ENCODE measurements around the gene TUBB. TPM values are rescaled to one million over a fixed set of nuclear protein-coding genes. Genes with fewer than 3 reads are reported as not detected.
A peak's percentile ranks its signal among the peaks of the same experiment; 100 is the strongest.

The TUBB gene
- total and polyA plus RNA-seq, 9 of the 15 experiments (the other 6 are each of a cell fraction or from before 2014, with no cell fraction given), result 971 to 2,870 (median 1,478) TPM

DNA sequence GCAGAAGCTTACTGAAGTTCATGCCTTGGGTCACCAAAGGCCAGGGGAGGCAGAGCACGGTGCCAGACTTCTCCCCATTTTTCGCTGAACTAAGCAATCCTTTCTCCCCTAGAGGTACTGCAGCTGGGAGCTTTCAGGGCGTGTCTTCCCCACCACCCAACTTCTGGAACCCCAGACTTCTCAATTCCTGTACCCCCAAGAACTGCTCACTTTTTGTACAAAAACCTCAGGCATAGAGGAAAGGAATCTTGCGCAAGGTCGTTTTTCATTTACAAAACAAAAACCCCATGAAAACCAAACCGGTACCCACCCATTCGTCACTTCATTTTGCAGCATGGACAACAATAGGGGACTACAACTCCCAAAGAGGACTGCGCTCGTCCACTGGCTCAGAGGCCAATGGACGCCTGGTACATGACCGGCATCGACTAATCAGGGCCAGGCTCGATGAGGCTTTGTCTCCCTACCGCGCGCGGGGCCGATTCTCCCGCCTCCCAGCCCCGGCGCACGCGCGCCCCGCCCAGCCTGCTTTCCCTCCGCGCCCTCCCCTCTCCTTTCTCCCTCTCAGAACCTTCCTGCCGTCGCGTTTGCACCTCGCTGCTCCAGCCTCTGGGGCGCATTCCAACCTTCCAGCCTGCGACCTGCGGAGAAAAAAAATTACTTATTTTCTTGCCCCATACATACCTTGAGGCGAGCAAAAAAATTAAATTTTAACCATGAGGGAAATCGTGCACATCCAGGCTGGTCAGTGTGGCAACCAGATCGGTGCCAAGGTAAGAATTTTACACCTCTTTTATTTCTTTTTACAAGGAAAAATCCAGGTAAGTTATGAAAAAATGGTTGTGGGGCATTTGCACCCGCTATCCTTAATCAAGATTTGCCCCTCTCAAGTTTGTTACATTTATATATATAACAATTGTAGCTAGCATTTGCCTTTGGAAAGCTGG, at the start of gene TUBB (continued):
- no peak for TF ChIP-seq YBX1 (IDR thresholded peaks at IDR 0.05)
- TF ChIP-seq CCAR2 (IDR thresholded peaks at IDR 0.05; ENCODE audit: low read depth, low read length), result no peak
- peak; percentile 92 for TF ChIP-seq ZBED1 (IDR thresholded peaks at IDR 0.05)
- TF ChIP-seq NFRKB (IDR thresholded peaks at IDR 0.05; ENCODE audit: low read depth), result no peak; the same call in none of the 2 replicates
- peak; percentile 69 to 82 for TF ChIP-seq FOXK2 (conservative IDR thresholded peaks at IDR 0.05 in 1 of 2, IDR thresholded peaks at IDR 0.05 in 1 of 2; ENCODE audit: low read depth in 2 of 2)
- peak; percentile 45; the same call in 1 of the 2 replicates for TF ChIP-seq GABPA (tag; conservative IDR thresholded peaks at IDR 0.05; ENCODE audit: low read depth)
- TF ChIP-seq SP1 (CRISPR knock-in tag; IDR thresholded peaks at IDR 0.05), result peak; percentile 84
- TF ChIP-seq POLR3G (IDR thresholded peaks at IDR 0.05; ENCODE audit: extremely low read depth, insufficient read length, insufficient replicate concordance), result no peak
- peak; percentile 100 for TF ChIP-seq TAF1 (IDR thresholded peaks at IDR 0.05; ENCODE audit: control insufficient read depth, extremely low read depth, insufficient read depth, low read length, severe bottlenecking)
- peak; percentile 70; the same call in 1 of the 2 replicates for TF ChIP-seq EP400 (IDR thresholded peaks at IDR 0.05)
- TF ChIP-seq HDAC8 (tag; IDR thresholded peaks at IDR 0.05), result no peak
- TF ChIP-seq PML (IDR thresholded peaks at IDR 0.05; ENCODE audit: low read length), result peak; percentile 92
- no peak for TF ChIP-seq ELK1 (CRISPR knock-in tag; IDR thresholded peaks at IDR 0.05)
- TF ChIP-seq, protein P1, sequence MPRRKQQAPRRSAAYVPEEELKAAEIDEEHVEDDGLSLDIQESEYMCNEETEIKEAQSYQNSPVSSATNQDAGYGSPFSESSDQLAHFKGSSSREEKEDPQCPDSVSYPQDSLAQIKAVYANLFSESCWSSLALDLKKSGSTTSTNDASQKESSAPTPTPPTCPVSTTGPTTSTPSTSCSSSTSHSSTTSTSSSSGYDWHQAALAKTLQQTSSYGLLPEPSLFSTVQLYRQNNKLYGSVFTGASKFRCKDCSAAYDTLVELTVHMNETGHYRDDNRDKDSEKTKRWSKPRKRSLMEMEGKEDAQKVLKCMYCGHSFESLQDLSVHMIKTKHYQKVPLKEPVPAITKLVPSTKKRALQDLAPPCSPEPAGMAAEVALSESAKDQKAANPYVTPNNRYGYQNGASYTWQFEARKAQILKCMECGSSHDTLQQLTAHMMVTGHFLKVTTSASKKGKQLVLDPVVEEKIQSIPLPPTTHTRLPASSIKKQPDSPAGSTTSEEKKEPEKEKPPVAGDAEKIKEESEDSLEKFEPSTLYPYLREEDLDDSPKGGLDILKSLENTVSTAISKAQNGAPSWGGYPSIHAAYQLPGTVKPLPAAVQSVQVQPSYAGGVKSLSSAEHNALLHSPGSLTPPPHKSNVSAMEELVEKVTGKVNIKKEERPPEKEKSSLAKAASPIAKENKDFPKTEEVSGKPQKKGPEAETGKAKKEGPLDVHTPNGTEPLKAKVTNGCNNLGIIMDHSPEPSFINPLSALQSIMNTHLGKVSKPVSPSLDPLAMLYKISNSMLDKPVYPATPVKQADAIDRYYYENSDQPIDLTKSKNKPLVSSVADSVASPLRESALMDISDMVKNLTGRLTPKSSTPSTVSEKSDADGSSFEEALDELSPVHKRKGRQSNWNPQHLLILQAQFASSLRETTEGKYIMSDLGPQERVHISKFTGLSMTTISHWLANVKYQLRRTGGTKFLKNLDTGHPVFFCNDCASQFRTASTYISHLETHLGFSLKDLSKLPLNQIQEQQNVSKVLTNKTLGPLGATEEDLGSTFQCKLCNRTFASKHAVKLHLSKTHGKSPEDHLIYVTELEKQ (CRISPR knock-in tag; IDR thresholded peaks at IDR 0.05), result no peak
- TF ChIP-seq BDP1 (IDR thresholded peaks at IDR 0.05; ENCODE audit: insufficient read depth, insufficient read length), result no peak
- no peak for TF ChIP-seq DLX4 (CRISPR knock-in tag; IDR thresholded peaks at IDR 0.05)
- TF ChIP-seq, protein P2, sequence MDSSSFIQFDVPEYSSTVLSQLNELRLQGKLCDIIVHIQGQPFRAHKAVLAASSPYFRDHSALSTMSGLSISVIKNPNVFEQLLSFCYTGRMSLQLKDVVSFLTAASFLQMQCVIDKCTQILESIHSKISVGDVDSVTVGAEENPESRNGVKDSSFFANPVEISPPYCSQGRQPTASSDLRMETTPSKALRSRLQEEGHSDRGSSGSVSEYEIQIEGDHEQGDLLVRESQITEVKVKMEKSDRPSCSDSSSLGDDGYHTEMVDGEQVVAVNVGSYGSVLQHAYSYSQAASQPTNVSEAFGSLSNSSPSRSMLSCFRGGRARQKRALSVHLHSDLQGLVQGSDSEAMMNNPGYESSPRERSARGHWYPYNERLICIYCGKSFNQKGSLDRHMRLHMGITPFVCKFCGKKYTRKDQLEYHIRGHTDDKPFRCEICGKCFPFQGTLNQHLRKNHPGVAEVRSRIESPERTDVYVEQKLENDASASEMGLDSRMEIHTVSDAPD (CRISPR knock-in tag; IDR thresholded peaks at IDR 0.05), result no peak; the same call in 1 of the 2 replicates
- TF ChIP-seq SMAD1 (IDR thresholded peaks at IDR 0.05; ENCODE audit: low read depth, low read length, partially characterized antibody), result peak; percentile 85
- no peak for TF ChIP-seq CBX3 (IDR thresholded peaks at IDR 0.05; ENCODE audit: borderline replicate concordance in 1 of 2, low read length in 2 of 2)
- TF ChIP-seq ILK (tag; IDR thresholded peaks at IDR 0.05; ENCODE audit: borderline replicate concordance, low read depth), result no peak

All from K562 (cell line).